Right lobe of liver (tissue), 4 donors: ENCODE measurements around the gene MAGI1.

ENCODE experiments used
- POLR2A ChIP-seq: fragments of 450-650 bp; IDR thresholded peaks from one replicate; pipeline ENCODE4 v1.6.1; 2017; ENCODE audit warnings: antibody characterized with exemption, mild to moderate bottlenecking
- TF ChIP-seq, protein P1 (sequence below), 4 donors: fragments of 200-600 bp in 3 of 4; fragments of 450-650 bp in 1 of 4; IDR thresholded peaks; one replicate each; pipeline versions ENCODE4 v1.5.1 to v1.8.0; 2016 to 2022; ENCODE audit warnings: antibody characterized with exemption in 4 of 4, mild to moderate bottlenecking in 2 of 4
- donor health status: DM: no; HTN: no; CAD: no.
- donor health status: DM: no; HTN: no; CAD: no.
- donor health status: DM: no; HTN: yes; CAD: no.

- TF ChIP-seq, protein P1, sequence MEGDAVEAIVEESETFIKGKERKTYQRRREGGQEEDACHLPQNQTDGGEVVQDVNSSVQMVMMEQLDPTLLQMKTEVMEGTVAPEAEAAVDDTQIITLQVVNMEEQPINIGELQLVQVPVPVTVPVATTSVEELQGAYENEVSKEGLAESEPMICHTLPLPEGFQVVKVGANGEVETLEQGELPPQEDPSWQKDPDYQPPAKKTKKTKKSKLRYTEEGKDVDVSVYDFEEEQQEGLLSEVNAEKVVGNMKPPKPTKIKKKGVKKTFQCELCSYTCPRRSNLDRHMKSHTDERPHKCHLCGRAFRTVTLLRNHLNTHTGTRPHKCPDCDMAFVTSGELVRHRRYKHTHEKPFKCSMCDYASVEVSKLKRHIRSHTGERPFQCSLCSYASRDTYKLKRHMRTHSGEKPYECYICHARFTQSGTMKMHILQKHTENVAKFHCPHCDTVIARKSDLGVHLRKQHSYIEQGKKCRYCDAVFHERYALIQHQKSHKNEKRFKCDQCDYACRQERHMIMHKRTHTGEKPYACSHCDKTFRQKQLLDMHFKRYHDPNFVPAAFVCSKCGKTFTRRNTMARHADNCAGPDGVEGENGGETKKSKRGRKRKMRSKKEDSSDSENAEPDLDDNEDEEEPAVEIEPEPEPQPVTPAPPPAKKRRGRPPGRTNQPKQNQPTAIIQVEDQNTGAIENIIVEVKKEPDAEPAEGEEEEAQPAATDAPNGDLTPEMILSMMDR (IDR thresholded peaks at IDR 0.05) = no peak
- no peak for TF ChIP-seq POLR2A
These were observed 317.6 kb downstream of the MAGI1 start for GRCh38 chr3:65720989-65721737.
